HG02981 (cell line): Measurements from ENCODE around the gene STRN.
"Not testable (repeated sequence)": the region's sequence is repeated elsewhere in the genome, so short reads cannot be mapped to it uniquely, and the experiment has no call there.

Source experiments
- ATAC-seq: cut with Tn5 transposase; IDR thresholded peaks from one replicate; pipeline ENCODE4 v1.9.1; 2021; ENCODE audit warnings: mild to moderate bottlenecking, moderate library complexity; ENCODE audit not compliant: unreplicated experiment

Gene STRN

GRCh38 chr2:36912695-36913094 is 53.6 kb downstream of the STRN start:
- no peak for ATAC-seq

- no peak for ATAC-seq
Observed at GRCh38 chr2:36911012-36911411, 55.3 kb downstream of the STRN start.

- no peak for ATAC-seq
Observed at GRCh38 chr2:36906277-36906676, 60.1 kb downstream of the STRN start.

- ATAC-seq, result no peak
Observed at GRCh38 chr2:36904636-36905035, 61.7 kb downstream of the STRN start.

GRCh38 chr2:36902385-36903120 is 63.8 kb downstream of the STRN start:
- no peak for ATAC-seq

- no peak for ATAC-seq
Observed at GRCh38 chr2:36892805-36893204, 73.5 kb downstream of the STRN start.

GRCh38 chr2:36889795-36890194 is 76.5 kb downstream of the STRN start:
- no peak for ATAC-seq

GRCh38 chr2:36887095-36887494 is 79.2 kb downstream of the STRN start:
- not testable (repeated sequence) for ATAC-seq

- ATAC-seq, result no peak
Observed at GRCh38 chr2:36886664-36887063, 79.7 kb downstream of the STRN start.

- no peak for ATAC-seq
Observed at GRCh38 chr2:36885605-36886004, 80.7 kb downstream of the STRN start.

- ATAC-seq, result no peak
Observed at GRCh38 chr2:36882532-36882931, 83.8 kb downstream of the STRN start.

GRCh38 chr2:36881816-36882215 is 84.5 kb downstream of the STRN start:
- no peak for ATAC-seq

GRCh38 chr2:36878429-36878828 is 87.9 kb downstream of the STRN start:
- ATAC-seq, result no peak

GRCh38 chr2:36871068-36871707 is 95.1 kb downstream of the STRN start:
- no peak for ATAC-seq

GRCh38 chr2:36869606-36870005 is 96.7 kb downstream of the STRN start:
- no peak for ATAC-seq

- no peak for ATAC-seq
Observed at GRCh38 chr2:36861896-36862295, 104.4 kb downstream of the STRN start.

GRCh38 chr2:36859366-36859792 is 107.0 kb downstream of the STRN start:
- no peak for ATAC-seq

- peak; percentile 81 for ATAC-seq
Observed at GRCh38 chr2:36858551-36859365, 107.6 kb downstream of the STRN start.

GRCh38 chr2:36857713-36858112 is 108.6 kb downstream of the STRN start:
- ATAC-seq, result no peak

GRCh38 chr2:36855429-36855828 is 110.9 kb downstream of the STRN start:
- no peak for ATAC-seq

- no peak for ATAC-seq
Observed at GRCh38 chr2:36854241-36854640, 112.1 kb downstream of the STRN start.

- no peak for ATAC-seq
Observed at GRCh38 chr2:36849265-36849664, 117.1 kb downstream of the STRN start.
